ENCODE results near the gene RHOH. TPM values are rescaled to one million over a fixed set of nuclear protein-coding genes. Genes with fewer than 3 reads are reported as not detected.

Gene RHOH
- total and polyA plus RNA-seq, 2 of the 13 experiments (the other 11 are each of a cell fraction or from before 2014, with no cell fraction given) = 0.57 TPM; not detected in 1

- Histone ChIP-seq H3K9me3 (ENCODE audit: low read length) (no peaks in the 10 kb centered on the region), H3K27ac (ENCODE audit: extremely low read length, insufficient read depth, low read length) (no peak overlapping the region), H3K4me1 (ENCODE audit: insufficient read depth, low read length) (no peaks in the 10 kb centered on the region), H3K4me3 (replicated peaks in 1 of 3; ENCODE audit: insufficient read depth in 1 of 3, low read depth in 2 of 3, low read length in 3 of 3) (no peak overlapping the region), H4K20me1 (ENCODE audit: insufficient read depth, low read length) (no peaks in the 10 kb centered on the region), H3K27me3 (ENCODE audit: control insufficient read depth in 1 of 2, insufficient read depth in 2 of 2, low read length in 2 of 2) (no peaks in the 10 kb centered on the region), H2AFZ (ENCODE audit: low read length) (no peak overlapping the region), H3K36me3 (replicated peaks in 1 of 2; ENCODE audit: control insufficient read depth in 1 of 2, insufficient read depth in 2 of 2, low read length in 2 of 2) (no peaks in the 10 kb centered on the region), H3K79me2 (ENCODE audit: insufficient read depth, low read length) (no peaks in the 10 kb centered on the region), H3K4me2 (ENCODE audit: low read depth, low read length) (no peak overlapping the region), H3K9ac (ENCODE audit: insufficient read depth, low read depth, low read length) (no peak overlapping the region)
- CTCF ChIA-PET (ENCODE audit: low intra/inter-chr PET ratio, low total read pairs) = no interaction called here
- intact Hi-C loops (cut with micrococcal nuclease; ENCODE audit: unreplicated experiment) = no loop called here
- ATAC-seq = no peak
- BruUV-seq (replicated peaks) = no TSS peak
- 4% methylated on average over 1 of the region's 4 CpGs for WGBS (ENCODE audit: low lambda C conversion rate)
- FAIRE-seq = no peak
- no peak for TF ChIP-seq GLI4 (CRISPR knock-in tag; IDR thresholded peaks at IDR 0.05; ENCODE audit: borderline replicate concordance)
- in situ Hi-C loops (cut with HindIII; ENCODE audit: extremely low pct_ligation_motif_present, low pct_unique_long_range_greater_than_20kb) = no loop called here
- DNase-seq (ENCODE audit: low spot score) = no peak
- POLR2A ChIA-PET = no interaction called here
Observed at GRCh38 chr4:40247350-40247749, 50.5 kb downstream of the RHOH start.

GRCh38 chr4:40251366-40251765 is 54.5 kb downstream of the RHOH start:
- no peak for DNase-seq (ENCODE audit: low spot score)
- POLR2A ChIA-PET = no interaction called here
- Histone ChIP-seq H3K4me1 (ENCODE audit: insufficient read depth, low read length) (peaks cover 27% of the 10 kb centered on the region), H3K36me3 (replicated peaks in 1 of 2; ENCODE audit: control insufficient read depth in 1 of 2, insufficient read depth in 2 of 2, low read length in 2 of 2) (no peaks in the 10 kb centered on the region), H3K9ac (ENCODE audit: insufficient read depth, low read depth, low read length) (no peak overlapping the region), H3K79me2 (ENCODE audit: insufficient read depth, low read length) (no peaks in the 10 kb centered on the region), H3K9me3 (ENCODE audit: low read length) (no peaks in the 10 kb centered on the region), H3K4me2 (ENCODE audit: low read depth, low read length) (no peak overlapping the region), H3K27me3 (ENCODE audit: control insufficient read depth in 1 of 2, insufficient read depth in 2 of 2, low read length in 2 of 2) (no peaks in the 10 kb centered on the region; a peak in 1 of 5 replicates), H3K4me3 (replicated peaks in 1 of 3; ENCODE audit: insufficient read depth in 1 of 3, low read depth in 2 of 3, low read length in 3 of 3) (no peak overlapping the region), H4K20me1 (ENCODE audit: insufficient read depth, low read length) (no peaks in the 10 kb centered on the region), H3K27ac (ENCODE audit: extremely low read length, insufficient read depth, low read length) (no peak overlapping the region), H2AFZ (ENCODE audit: low read length) (no peak overlapping the region)
- ATAC-seq = no peak
- no peak for FAIRE-seq
- CTCF ChIA-PET (ENCODE audit: low intra/inter-chr PET ratio, low total read pairs) = no interaction called here
- 35% methylated on average over 2 of the region's 2 CpGs for WGBS (ENCODE audit: low lambda C conversion rate)
- in situ Hi-C loops (cut with HindIII; ENCODE audit: extremely low pct_ligation_motif_present, low pct_unique_long_range_greater_than_20kb) (no loop called here), intact Hi-C loops (cut with micrococcal nuclease; ENCODE audit: unreplicated experiment) (no loop called here)
- BruUV-seq (replicated peaks) = no TSS peak
- TF ChIP-seq NFAT5 (CRISPR knock-in tag; IDR thresholded peaks at IDR 0.05) (no peak), CHD4 (IDR thresholded peaks at IDR 0.05; ENCODE audit: borderline replicate concordance, low read length) (no peak), ZNF512 (CRISPR knock-in tag; IDR thresholded peaks at IDR 0.05) (no peak), ZFP82 (CRISPR knock-in tag; IDR thresholded peaks at IDR 0.05; ENCODE audit: borderline replicate concordance) (no peak), ZNF20 (CRISPR knock-in tag; IDR thresholded peaks at IDR 0.05) (no peak), ATF7-NPFF (CRISPR knock-in tag; IDR thresholded peaks at IDR 0.05; ENCODE audit: low read depth) (no peak), BRD4 (CRISPR knock-in tag; IDR thresholded peaks at IDR 0.05) (no peak), ATRX (CRISPR knock-in tag; IDR thresholded peaks at IDR 0.05; ENCODE audit: borderline replicate concordance) (no peak), GATAD1 (CRISPR knock-in tag; IDR thresholded peaks at IDR 0.05) (no peak), ZNF670 (CRISPR knock-in tag; IDR thresholded peaks at IDR 0.05; ENCODE audit: borderline replicate concordance) (no peak)

All from HepG2 (cell line).